UCSD-AML1 (cell line): ENCODE measurements around the gene CYFIP1.

Experiments used
- DNase-seq: peaks from one replicate; lab custom pipeline; 2025; ENCODE audit not compliant: unreplicated experiment; lab: John Stamatoyannopoulos, UW

CYFIP1 gene

DNA sequence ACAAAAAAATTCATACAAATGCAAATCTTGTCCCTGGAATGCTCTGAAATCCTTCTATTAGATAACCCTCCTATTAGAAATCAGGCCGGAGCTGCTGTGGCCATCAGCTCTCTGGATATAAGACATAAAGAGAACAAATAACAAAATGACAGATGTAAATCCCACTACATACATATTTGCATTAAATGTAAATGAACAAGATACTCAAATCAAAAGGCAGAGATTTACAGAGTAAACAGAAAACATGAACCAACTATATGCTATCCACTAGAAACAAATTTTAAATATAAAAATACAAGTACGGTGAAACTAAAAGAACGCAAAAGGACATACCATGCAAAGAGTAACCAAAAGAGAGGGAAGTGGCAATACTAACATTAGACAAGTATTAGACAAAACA, 10.7 kb downstream of the CYFIP1 start:
- no peak for DNase-seq

DNA sequence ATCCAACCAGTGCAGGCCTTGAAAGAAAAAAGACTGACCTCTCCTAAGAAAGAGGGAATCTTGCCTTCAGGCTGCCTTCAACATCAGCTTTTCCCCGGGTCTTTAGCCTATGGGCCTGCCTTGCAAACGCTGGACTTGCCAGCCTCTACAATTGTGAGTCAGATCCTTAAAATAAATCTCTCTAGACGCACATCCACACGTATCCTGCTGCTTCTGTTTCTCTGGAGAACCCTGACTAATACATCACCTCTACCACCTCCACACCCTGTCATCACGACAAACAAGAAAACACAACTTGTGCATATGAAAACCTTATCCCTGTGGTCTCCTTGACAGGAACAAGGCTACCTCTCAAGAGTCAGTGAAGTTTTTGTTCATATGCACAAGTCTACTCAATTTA, 11.8 kb downstream of the CYFIP1 start:
- DNase-seq = no peak

DNA sequence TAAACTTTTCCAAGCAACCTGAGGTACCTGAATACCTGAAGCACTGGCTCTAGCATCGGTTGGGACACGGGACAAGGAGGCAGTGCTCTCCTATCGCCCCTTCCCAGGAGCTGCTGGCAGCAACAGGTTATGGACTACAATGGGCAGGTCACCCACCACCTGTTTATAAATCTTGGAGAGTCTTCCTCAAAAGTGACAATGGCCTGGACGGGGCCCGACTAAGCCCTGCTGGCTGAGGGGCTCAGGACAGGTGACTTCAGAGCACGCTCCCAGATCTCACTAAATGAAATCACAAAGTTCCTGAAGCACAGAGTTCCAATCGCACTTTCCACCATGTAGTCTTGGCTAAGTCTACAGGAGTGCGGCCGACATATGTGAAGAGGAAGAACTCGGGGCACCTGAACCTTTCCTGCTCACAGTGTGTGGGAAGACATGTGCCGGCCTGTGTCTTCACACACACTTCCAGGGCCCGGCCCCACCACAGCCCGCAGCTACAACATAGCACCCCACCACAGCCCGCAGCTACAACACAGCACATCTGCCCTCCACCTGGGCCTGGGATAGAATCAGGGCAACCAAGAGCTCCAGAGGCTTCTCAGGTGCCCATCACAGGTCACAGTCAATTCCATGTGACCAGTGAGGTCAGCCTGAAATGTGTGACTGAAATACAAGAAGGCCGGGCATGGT, 12.9 kb downstream of the CYFIP1 start:
- DNase-seq = no peak

DNA sequence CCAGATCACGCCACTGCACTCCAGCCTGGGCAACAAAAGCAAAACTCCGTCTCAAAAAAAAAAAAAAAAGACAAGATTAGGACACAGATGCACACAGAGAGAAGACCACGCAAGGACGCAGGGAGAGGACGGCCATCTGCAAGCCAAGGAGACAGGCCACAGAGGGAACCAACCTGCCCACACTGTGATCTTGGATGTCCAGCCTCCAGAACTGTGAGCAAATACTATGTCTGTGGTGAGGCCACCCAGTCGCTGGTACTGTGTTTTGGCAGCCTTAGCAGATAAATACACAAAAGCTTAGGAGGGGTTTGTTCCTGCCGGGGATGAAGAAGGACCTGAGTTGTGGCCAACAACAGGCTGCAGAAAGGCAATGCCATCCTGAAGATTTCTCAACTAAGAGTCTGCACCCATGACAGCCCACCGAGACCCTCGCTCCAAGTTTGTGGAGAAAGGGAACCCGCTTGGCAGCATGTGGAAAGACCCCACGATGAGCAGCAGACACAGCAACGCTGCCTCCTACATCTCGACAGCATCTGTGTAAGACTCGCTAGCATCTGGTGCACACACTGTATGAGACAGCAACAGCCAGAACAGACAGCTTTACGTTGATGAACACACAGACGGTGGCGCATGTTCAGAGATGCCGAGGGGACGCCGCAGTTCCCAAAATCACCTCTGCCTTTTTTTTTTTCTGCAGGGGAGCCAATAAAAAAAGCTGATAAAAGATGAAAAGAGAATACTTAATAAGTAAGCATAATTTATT, 13.7 kb downstream of the CYFIP1 start:
- DNase-seq = no peak

DNA sequence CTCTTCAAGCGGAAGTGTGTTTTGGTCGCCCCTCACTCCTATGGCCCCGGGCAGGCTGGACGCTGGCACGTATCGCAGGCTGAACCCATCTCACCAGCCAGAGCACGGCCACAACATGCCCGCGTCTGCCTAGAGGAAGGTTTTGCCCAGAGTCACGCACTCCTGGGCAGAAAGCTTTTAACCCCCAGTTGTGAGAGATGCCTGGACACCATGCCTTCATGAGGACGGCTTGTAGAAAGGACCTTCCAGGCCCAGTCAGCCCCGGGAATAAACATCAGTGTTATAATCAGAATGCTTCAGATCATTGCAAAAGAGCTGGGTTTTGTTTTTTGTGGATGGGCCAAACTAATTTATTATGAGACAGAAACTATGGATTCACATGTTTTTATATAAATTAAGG, 16.5 kb downstream of the CYFIP1 start:
- no peak for DNase-seq

DNA sequence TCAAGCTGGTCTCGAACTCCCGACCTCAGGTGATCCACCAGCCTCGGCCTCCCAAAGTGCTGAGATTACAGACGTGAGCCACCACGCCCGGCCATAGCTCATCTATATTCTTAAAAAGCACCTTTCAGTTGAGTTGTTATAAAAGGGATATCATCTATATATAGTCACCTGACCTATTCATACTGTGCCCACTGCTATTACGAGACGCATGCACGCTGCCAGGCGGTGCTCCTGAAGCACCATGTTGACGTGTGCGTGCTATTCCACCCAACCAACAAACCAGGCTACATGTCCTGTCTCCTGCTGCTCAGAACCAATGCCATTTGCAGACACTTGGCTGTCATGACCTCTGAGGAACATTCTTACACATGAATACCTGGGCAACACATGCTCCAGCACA, 17.6 kb downstream of the CYFIP1 start:
- no peak for DNase-seq

DNA sequence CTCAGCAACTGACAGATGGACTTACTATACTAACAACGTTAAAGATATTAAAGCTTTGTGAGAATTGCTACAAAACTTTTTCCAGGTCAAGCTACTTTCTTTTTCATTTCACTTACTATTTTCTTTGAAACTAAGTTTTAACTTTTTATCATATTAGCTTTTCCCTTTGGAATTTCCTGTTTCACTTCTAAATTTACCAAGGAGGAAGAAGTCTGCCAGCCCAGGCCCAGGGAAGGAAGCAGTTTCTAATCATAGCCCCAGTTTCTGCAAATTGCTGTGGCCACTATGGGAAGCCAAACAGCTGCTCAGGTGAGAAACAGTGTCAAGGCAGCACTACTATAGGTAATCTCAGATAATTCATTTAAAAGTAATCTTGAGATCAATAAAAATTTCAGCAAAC, 18.4 kb downstream of the CYFIP1 start:
- no peak for DNase-seq

DNA sequence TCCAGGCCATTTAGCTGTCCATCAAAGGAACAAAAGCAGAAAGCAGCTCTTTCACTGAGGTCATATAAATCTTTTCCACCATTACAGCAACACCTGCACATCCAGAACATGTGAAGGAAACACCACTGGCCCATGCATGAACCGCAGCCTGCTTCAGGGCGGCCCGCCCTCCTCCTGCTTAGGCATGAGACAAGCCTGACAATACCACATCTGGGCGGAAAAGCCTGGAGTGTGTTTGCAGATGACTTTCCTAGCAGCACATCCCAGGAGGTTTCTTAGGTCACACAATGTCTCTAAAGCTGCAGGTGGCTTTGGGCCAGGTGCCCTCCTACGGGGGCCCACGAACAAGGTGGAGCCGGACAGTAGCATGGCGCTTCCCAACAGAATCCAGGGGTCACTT, 19.6 kb downstream of the CYFIP1 start:
- no peak for DNase-seq

DNA sequence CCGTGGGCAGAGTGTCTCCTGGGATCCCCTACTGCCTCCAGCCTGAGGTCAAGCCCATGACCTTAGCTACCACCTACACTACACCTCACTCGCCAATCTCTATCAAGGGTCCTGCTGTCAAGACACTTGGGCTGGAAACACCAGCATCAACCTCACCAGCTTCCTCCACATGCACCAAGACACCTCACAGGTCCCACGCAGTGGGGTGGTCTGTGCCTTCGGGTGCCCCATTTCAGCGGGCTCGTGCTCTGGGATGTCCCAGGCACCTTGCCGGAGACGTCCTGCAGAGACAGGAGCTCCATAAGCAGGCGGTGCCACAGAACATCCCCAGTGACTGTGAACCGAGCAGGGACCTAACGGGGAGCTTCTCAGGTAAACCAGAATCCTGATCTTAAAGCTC, 20.0 kb downstream of the CYFIP1 start:
- DNase-seq = no peak

DNA sequence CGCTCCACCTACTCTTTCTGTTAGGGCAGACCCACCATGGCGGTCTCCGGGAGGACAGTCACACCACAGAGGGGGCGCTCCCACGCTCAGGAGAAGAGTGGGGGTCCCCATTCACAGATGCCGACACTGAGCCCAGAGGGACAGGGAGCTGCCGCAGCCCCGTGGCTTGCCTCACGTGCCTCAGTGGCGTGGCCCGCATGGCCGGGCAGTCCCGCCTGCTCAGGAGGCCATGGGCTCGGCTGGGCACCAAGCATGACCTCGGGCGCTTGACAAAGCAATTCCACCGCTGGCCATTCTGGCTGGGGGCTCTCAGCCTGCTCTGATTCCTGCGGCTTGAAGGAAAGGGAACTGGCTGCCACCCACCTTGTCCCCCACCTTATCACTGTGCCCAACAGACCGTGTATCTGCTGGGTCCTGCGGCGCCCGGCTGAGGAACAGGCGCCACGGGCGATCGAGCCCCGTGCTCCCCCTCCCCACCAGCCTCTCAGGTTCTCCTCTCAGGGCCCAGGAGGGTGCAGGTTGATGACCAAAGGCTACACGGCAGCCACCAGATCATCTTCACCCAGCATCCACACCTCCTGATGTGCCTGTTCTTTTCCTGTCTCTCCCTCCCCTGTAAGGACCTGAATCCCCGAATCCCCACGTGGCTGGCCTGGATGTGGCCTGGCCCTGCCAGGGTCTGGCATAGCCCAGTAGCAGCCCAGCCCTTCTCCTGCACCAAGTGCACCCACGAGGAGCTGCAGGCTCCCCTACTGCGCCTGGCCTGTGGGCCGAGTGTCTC, 20.7 kb downstream of the CYFIP1 start:
- no peak for DNase-seq

DNA sequence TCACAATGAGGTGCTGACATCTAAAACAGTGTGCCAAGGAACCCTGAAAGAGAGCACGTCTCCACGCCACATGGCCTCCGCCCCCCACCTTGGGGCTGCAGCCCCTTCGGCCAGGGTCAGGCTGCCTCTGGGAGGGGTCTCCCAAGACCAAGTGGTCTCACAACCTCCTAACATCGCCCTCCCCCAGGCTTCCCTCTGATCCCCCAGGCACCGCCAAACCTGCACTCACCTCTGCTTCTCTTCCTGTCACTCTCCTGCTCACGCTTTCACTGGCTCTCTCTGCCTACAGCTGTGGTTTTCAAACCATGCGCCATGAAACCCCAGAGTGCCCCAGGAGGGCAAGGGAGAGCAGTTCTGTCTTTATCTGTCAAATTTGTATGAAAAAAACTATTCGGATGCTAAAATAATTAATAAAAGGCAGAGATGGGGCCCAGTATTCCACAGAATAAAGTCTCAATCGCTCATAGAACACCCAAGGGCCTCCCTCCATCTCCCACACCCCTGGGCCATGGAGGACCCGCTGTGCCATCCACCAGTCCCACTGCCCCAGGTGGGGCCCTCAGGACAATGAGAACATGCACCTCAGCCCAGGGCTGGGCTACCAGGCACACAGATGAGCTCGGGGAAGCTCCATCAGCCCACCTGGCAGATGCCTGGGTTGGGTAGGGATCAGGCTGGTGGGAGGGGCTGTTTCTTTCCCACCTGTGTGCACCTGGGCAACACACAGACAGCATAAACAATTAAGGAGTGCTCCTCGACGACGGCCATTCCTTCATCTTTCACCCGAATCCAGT, 21.5 kb downstream of the CYFIP1 start:
- no peak for DNase-seq

DNA sequence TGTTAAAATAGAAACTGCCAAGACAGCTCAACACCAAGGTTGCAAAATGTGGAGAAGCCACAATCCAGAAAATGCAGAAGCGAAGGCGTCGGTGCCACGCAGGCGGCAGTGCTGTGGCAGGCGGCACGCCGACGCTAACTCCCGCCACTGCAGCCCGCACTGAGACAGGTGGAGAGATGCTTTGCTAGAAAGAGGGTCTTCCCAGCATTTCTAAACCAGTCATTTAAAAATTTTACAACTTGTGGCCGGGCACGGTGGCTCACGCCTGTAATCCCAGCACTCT, 23.2 kb downstream of the CYFIP1 start:
- DNase-seq = no peak

DNA sequence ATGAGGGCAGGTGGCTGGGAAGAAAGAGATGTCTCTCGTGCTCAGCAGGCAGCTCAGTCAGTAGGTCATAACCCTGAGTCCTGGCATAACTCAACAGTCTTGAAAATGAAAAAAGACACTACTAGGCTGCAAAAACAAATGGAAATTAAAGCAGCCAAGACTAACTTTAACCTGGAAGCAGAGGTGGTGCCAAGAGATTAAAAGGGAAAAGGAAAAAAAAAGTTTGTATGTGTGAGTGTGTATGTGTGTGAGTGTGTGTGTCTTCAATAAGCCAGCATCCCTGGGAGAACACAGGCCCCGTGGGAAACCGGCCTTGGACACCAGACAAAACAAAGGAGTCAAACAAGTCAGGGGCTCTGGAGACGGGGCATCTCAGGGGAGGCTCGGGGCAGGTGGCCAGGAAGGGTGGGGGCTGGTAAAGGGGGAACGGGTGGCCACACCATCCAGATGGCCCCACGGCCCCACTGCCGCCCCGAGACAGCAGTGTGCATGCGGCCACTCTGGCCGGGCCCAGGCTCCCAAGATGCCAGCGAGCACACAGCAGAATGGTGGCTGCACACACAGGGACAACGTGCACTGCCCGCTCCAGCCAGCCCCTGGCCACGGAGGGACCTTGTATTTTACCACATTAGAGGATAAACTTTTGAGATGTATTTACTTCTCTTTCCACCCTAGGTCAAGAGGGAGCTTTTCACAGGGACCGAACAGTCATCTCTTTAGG, 23.8 kb downstream of the CYFIP1 start:
- no peak for DNase-seq

DNA sequence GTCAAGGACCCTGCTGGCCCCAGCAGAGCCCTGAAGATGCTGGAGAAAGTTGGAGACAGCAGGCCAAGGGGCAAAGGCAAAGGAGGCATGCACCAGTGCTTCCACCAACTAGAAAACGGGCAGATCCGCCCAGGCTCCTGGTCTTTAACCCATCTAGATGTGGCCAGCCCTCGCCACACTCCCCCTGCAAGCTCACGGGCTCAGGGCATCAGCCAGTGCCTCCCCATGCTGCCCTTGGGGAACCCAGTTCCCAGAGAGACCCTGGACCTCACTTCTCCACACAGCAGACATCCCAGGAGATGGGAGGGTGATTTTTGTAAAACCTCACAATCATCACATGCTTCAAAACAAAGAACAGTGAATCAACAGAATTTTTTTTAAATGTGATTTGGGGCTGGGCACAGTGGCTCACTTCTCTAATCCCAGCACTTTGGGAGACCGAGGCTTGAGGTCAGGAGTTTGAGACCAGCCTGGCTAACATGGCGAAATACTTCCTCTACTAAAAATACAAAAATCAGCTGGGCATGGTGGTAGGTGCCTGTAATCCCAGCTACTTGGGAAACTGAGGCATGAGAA, 24.5 kb downstream of the CYFIP1 start:
- DNase-seq = no peak

DNA sequence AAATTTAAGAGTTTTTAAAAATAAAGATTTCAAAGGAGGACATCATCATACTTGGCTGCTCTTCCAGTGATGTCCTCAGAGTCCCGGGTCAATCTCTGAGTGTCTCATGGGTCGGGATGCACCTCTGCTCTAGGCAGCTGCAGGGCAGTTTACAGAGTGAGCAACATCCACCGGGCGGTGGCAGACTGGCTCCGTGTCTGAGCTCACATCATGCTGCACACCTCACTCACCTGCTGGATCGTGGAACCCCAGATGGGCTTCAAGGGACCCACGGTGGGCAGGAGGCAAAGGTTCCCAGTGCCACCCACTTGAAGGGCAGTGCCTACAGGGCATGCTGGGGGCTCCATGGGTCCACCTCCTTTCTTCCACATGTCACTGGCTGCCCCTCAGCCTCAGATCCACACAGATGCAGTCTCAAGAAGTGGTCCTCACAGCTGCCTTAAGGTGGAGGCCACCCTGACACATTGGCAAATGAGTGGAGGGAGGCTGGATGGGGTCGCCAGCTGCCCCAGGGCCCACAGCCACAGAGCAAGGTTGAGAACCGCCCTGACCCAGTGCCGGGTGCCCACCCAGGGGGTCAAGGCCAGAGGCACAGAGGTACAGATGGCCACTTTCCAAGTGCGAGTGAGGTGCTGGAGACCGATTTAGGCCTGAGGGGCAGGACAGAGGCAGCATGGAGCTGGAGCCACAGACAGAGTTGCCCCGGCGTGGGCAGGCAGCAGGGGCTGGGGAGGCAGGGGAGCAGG, 25.2 kb downstream of the CYFIP1 start:
- DNase-seq = no peak

DNA sequence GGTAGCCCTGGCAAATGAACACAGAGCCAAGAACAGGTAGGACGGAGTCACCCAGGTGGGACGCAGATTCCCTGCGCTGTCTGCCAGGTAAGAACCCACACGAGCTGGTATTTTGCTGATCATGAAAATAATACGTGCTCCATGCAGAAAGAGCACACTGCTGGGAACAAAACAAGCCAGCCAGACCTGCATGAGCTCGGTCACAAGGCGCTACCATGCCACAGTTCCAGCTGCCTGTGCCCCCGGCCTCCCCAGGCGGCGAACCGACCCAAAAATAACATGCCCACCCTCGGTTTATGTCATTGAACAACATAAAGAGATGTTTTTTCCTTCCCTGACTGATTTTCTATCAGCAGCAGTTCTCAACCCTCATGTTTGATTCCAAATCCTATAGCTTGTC, 25.8 kb downstream of the CYFIP1 start:
- no peak for DNase-seq

DNA sequence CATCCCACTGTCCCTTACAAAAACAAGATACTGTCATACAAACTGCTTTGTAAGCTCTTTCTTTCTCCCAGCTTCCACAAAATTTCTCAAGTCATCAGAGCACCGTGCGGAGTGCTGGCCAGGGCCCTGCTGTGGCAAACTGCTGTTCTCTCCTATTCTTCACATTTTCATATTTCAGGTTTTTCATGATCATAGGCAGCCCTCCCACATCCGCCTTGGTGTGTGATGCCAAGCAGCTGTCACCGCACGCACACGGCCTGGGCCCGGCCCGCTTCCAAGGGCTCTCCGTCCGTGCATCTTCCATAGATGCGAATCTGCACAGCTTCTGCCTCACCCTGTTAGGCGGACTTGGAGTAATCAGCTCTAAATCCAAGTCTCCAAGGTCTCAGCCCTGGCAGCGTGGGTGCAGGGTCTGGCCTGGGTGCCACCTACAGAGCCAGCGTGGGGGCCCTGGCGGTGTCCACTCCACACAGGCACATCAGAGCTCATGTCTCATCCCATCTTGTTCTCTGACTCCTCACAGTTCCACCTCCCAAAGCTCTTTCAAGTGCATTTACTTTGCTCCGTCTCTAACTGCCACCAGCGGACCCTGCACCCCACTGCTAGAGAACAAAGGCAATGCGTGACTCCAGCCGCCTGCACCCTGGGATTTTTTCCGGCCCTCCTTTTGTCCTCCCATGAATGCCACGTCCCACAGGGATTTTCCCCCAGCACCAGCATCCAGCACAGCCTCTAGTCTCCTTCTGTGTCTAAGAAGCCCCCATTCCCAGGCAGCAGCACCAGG, 27.2 kb downstream of the CYFIP1 start:
- no peak for DNase-seq

DNA sequence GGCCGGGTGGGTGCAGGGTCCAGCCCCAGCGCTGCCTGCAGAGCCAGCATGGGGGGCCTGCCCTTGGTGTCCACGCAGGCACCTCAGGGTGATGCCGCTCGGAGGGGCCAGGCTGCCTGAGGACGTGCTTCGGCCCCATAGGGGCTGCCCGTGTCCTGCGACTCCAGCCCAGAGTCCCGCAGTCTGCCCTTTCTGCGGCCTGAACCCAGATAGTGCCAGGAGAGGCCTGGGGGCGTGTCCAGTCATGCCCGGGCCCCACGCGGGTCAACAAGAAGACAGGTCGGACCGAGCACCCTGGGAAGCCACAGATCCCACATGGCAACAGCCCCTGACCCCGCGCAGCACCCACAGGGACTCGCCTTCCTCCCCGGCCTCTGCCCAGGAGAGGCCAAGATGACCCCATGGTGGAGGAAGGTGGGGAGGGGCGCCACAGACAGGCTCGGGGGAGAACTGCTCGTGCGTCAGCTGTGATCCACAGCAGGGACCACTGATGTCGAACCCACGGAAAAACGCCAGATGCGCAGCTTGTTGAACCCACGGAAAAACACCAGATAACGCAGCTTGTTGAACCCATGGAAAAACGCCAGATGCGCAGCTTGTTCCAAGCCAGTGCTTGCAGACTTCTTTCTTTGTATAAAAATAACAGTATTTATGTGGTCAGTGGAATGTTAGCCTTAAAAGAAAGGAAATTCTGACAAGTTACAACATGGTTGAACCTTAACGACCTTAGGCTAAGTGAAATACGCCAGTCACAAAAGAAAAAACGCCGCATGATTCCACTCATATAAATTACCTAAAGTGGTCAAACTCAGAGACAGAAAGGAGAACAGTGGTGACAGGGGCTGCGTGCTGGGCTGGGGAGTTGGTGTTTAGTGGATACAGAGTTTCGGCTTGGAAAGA, 28.5 kb downstream of the CYFIP1 start:
- no peak for DNase-seq
